ENCODE data around the gene PDCD4. TPM values are rescaled to one million over a fixed set of nuclear protein-coding genes. Genes with fewer than 3 reads are reported as not detected.

Gene PDCD4
- total and polyA plus RNA-seq, 2 of the 8 experiments (the other 6 are each of a cell fraction or from before 2014, with no cell fraction given): 3.3 to 26.8 TPM

DNA sequence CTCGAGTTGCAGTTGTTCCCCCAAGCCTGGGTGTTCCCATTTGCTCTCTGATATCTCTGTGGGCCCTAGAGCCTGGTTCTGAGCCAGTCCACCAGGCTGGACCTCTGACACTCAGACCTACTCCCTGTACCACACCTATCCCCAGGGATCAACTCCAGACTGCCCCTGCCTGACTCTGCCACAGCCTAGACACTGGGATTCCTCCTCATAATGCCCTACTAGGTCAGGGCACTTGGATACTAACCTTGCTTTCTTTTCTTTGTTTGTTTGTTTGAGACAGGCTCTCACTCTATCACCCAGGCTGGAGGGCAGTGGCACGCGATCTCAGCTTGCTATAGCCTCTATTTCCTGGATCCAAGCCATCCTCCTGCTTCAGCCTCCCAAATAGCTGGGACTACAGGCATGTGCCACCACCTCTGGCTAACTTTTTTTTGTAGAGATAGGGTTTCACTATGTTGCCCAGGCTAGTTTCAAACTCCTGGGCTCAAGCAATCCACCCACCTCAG is 30.8 kb upstream of the PDCD4 start:
- Histone ChIP-seq H3K36me3 (ENCODE audit: control insufficient read depth in 2 of 4, insufficient read depth in 4 of 4, low read length in 3 of 4) (no peaks in the 10 kb centered on the region), H3K9me3 (ENCODE audit: insufficient read depth in 2 of 2, low read depth in 1 of 2, low read length in 1 of 2) (no peaks in the 10 kb centered on the region), H3K56ac (replicated peaks; ENCODE audit: insufficient read length, low read depth, low read length) (no peak overlapping the region), H3K27ac (ENCODE audit: low read depth, low read length) (no peak overlapping the region), H2BK15ac (ENCODE audit: low read length) (no peak overlapping the region), H3K14ac (ENCODE audit: insufficient read length) (no peak overlapping the region), H3K9ac (replicated peaks in 1 of 4; ENCODE audit: extremely low read depth in 1 of 4, low read depth in 3 of 4, low read length in 3 of 4) (no peak overlapping the region), H2BK20ac (ENCODE audit: low read length) (no peak overlapping the region), H3K4ac (replicated peaks; ENCODE audit: insufficient read length, low read depth, low read length) (no peak overlapping the region), H3K4me3 (ENCODE audit: extremely low read depth in 1 of 4, insufficient read depth in 2 of 4, low read depth in 3 of 4, low read length in 4 of 4) (no peak overlapping the region), H3K4me2 (ENCODE audit: insufficient read depth in 1 of 2, low read depth in 2 of 2, low read length in 2 of 2) (no peak overlapping the region), H3K79me2 (ENCODE audit: control insufficient read depth in 1 of 2, insufficient read depth in 2 of 2, low read length in 2 of 2) (no peaks in the 10 kb centered on the region), H2AK5ac (ENCODE audit: low read depth, low read length) (no peak overlapping the region), H2AFZ (ENCODE audit: low read length) (no peak overlapping the region), H4K5ac (ENCODE audit: insufficient read length, low read depth, low read length) (no peak overlapping the region), H2BK12ac (ENCODE audit: low read depth, low read length) (0 out of 2 replicates have a peak overlapping the region, but pooled peaks have one; percentile 17), H2BK120ac (replicated peaks; ENCODE audit: low read depth, low read length) (no peak overlapping the region), H4K8ac (ENCODE audit: extremely low read depth, insufficient read depth, low read length) (no peak overlapping the region), H3K23ac (ENCODE audit: insufficient read length) (no peak overlapping the region), H3K18ac (ENCODE audit: extremely low read depth, low read length) (no peak overlapping the region), H4K20me1 (replicated peaks in 1 of 2; ENCODE audit: control insufficient read depth in 1 of 2, insufficient read depth in 2 of 2, low read length in 2 of 2) (no peaks in the 10 kb centered on the region), H2BK5ac (ENCODE audit: low read depth, low read length) (no peak overlapping the region), H4K91ac (replicated peaks; ENCODE audit: insufficient read length, low read length) (no peak overlapping the region), H3K79me1 (ENCODE audit: low read depth, low read length) (no peaks in the 10 kb centered on the region), H3K27me3 (replicated peaks in 1 of 4; ENCODE audit: control insufficient read depth in 3 of 4, extremely low read depth in 1 of 4, insufficient read depth in 3 of 4, low read length in 3 of 4) (no peaks in the 10 kb centered on the region), H3K23me2 (ENCODE audit: low read depth, low read length) (no peaks in the 10 kb centered on the region), H3K4me1 (replicated peaks in 1 of 4; ENCODE audit: control insufficient read depth in 3 of 4, insufficient read depth in 4 of 4, low read length in 3 of 4) (no peaks in the 10 kb centered on the region; a peak in 1 of 7 replicates)
- 93% methylated on average over 3 of the region's 3 CpGs; no CpG with 5 or more reads in 1 of the 2 experiments for WGBS, 2 experiments (ENCODE audit: extremely low coverage in 1 of 2, insufficient coverage in 1 of 2, insufficient read length in 1 of 2, insufficient replicate concordance in 2 of 2, low coverage in 1 of 2, low lambda C conversion rate in 2 of 2, missing lambda C conversion rate in 1 of 2)
- ChIA-PET CTCF (ENCODE audit: partially characterized antibody) (interaction anchor here (1.2 kb wide), 1 partner anchor 37 kb away, joined by 4 read pairs; no protein-coding TSS in a partner anchor), POLR2A (ENCODE audit: partially characterized antibody) (interaction anchor here (1.2 kb wide), 1 partner anchor 20 kb away, joined by 3 read pairs; no protein-coding TSS in a partner anchor)
- FAIRE-seq (no peak), DNase-seq (ENCODE audit: low read depth in 1 of 2, low spot score in 2 of 2) (no peak)
- TF ChIP-seq POLR2AphosphoS5 (IDR thresholded peaks at IDR 0.05; ENCODE audit: low read depth, low read length) (no peak), CTBP2 (IDR thresholded peaks at IDR 0.05; ENCODE audit: borderline replicate concordance, insufficient read depth, insufficient read length, low read length) (no peak), RAD21 (IDR thresholded peaks at IDR 0.05 in 1 of 2, conservative IDR thresholded peaks at IDR 0.05 in 1 of 2; ENCODE audit: low read depth in 2 of 2, low read length in 2 of 2) (no peak), USF2 (IDR thresholded peaks at IDR 0.05; ENCODE audit: low read length) (no peak), RNF2 (IDR thresholded peaks at IDR 0.05; ENCODE audit: borderline replicate concordance, low read depth, low read length, missing control alignments, poor library complexity, severe bottlenecking) (no peak), SRF (IDR thresholded peaks at IDR 0.05; ENCODE audit: low read depth, low read length) (no peak)
